Stimulated activated CD4-positive, alpha-beta T cell treated with anti-CD3 and anti-CD28 coated beads, Interleukin-4, amount 100 ng/mL, for 1 hour (primary cell): ENCODE results near the gene MYO3A.
"Not testable (repeated sequence)": the region's sequence is repeated elsewhere in the genome, so short reads cannot be mapped to it uniquely, and the experiment has no call there.

Experiments used
- DNase-seq: peaks from one replicate; pipeline ENCODE4 v3.0.0-alpha.2; 2020

MYO3A gene

DNA sequence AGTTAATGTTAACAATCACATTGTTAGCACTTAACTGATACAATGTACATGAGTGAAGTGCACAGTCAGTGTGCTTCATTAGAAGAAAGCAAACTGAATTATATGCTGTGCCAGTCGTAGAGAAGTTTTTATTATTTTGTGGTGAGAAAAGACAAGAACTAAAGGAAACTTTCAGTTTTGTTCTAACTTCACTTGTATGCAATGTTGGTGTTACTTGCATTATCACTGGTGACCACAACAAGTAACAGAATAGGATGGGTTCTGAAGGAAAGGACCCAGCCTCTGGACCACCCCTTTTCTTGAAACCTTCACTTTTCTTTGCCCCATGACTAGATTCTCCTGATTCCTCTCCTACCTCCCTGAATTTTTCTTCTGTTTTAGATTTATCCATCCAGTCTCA, 159.2 kb downstream of the MYO3A start:
- no peak for DNase-seq

DNA sequence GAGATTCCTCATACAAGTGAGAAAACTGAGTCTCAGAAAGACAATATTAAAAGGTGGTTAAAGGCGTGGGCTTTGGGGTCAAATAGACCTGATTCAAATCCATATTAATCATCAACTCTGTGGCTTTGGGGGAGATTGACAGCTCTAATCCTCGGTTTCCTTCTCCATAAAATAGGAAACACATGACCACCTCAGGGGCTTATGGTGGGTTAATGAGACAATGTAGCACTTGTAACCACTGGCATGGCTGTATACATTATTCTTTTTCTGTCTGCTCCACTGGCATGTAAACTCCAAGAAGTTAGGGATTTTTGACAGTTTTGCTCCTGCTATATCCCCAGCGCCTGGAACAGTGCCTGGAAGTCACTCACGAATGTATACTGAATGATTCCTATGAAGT, 161.8 kb downstream of the MYO3A start:
- no peak for DNase-seq

DNA sequence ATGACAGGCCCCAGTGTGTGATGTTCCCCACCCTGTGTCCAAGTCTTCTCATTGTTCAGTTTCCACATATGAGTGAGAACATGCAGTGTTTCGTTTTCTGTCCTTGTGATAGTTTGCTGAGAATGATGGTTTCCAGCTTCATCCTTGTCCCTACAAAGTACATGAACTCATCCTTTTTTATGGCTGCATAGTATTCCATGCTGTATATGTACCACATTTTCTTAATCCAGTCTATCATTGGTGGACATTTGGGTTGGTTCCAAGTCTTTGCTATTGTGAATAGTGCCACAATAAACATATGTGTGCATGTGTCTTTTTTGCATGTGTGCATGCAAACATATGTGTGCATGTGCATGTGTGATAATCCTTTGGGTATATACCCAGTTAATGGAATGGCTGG, 163.5 kb downstream of the MYO3A start:
- DNase-seq, result not testable (repeated sequence)

DNA sequence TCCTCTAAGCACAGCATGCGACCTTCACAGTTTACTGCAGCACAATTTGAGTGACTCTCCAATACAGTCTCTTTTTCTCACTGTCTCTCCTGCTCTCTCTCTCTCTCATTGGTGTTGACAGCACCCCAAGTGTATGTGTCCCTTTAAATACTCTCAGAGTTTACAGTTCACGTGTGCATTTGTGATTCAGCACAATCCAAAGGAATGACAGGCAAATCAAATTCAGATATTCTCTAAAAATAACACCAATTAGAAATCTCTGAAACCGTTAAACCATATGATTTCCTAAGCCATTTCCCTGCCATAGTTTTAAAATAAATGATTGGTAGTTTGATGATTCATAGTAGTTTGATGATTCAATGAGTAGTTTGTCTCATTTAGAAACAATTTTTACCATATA, 178.5 kb downstream of the MYO3A start:
- no peak for DNase-seq

DNA sequence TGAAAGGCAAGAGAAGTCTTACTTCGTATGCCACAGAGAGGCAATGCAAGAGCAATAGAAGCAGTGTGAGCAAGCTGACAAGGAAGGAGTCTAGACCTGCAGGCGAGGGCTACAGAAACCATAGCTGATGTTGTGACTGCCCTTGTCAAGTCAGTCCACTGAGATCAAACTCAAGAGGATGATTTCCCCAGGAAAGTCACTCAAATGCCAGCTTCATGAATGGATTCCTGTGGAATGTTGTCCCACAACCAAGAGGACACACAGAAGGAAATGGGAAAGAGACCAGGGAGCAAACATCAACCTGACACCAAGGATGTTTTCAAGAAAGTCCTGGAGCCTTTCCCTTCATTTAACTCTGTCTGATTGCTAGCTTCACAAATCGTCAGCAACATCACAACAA, 204.6 kb downstream of the MYO3A start:
- DNase-seq, result no peak

DNA sequence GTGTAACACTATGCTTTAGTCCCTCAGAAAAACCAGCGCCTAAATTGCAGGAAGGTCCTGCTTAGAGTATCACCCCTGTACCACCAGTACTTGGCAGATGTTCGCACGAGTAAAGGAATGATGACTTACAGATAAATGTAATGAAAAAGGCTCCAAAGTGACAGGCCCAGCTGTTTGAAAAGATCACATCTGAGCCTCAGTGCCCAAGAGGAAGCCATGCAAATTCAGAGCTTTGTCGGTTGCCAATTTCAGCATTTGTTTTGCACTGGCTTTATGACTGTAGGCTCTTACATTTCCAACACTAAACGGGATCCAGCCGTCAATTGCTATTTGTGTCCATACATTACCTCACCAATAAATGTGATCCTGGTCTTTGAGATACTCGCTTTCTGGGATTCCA, 222.0 kb downstream of the MYO3A start:
- no peak for DNase-seq

DNA sequence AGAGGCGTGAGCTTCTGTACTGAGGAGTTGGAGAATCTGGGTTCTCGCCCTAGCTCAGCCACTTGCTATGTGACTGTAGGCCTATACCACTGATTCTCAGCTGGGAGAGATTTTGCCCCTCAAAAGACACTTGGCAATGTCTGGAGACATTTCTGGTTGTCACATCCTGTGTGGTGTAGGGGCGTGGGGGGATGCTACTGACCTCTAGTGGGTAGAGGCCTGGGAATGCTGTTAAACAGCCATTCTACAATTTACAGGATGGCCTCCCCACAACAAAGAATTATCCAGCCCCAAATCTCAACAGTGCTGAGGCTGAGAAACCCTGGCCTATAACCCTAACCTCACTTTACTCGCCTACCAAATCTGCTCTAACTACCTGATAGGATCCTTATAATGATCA, 223.7 kb downstream of the MYO3A start:
- DNase-seq, result no peak

DNA sequence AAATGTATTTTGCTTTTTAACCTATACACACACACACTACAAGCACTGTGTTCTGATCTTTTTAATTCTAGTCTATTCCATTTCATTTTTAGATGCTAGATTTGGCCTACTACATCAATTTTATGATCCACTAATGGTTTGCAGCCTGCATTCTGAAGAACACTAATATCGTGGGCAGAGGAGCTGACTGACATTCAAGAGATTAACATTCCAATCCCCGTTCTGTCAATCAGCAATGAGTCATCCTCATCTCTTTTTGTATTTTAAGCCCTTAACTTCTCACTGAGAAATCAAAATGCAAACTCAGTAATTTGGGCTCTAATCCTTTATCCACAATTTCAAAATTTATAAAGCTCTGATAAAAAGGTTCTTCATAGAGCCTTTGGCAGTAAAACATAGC, 235.4 kb downstream of the MYO3A start:
- DNase-seq, result no peak

DNA sequence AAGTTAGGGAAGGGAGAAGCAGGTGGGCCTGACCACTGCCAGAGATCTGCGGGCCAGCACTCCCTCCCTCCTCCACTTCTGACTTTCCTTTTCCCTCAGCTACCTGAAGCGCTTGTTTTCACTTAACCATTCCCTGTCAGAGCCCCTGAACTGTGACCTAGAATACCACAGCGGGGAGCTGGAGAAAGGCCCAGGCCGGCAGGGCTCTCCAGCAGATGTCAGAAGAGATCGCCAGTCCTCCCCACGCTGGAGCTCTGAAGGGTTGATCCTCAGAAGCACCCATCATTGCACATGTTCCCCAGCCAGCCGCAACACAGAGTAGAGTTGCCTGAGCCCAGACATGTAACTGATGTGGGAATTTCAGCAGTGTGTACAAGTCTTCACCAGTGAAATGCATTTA, 238.1 kb downstream of the MYO3A start:
- DNase-seq, result no peak

DNA sequence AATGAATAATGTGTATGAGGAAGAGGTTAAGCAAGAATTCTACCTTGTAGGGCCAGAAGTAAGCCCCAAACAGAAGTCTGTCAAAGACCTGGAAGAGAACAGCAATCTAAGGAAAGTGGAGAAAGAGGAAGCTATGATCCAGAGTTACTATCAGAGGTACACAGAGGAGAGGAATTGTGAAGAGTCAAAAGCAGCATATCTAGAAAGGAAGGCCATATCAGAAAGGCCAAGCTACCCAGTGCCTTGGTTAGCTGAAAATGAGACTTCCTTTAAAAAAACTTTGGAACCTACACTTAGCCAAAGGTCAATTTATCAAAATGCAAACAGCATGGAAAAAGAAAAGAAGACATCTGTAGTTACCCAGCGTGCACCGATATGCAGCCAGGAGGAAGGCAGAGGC, 239.8 kb downstream of the MYO3A start:
- no peak for DNase-seq

DNA sequence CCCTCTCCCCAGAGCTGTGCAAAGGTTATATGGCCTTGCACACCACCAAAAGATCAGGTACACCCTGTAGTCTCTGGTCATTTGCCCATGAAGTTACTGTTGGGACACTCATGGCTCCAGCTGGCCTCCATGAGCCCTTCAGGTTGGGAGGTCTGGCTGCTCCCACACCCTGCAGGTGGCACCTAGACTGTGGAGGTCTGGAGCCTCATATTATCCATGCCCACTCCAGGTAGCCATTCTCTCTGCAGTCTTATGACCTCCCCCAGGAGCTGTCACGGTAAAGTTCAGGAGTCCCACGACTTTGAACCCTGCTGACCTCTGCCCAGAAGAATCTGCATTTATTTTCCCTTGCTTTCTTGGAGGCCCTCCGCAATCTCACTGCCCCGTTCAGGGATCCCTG, 243.3 kb downstream of the MYO3A start:
- DNase-seq, result no peak

DNA sequence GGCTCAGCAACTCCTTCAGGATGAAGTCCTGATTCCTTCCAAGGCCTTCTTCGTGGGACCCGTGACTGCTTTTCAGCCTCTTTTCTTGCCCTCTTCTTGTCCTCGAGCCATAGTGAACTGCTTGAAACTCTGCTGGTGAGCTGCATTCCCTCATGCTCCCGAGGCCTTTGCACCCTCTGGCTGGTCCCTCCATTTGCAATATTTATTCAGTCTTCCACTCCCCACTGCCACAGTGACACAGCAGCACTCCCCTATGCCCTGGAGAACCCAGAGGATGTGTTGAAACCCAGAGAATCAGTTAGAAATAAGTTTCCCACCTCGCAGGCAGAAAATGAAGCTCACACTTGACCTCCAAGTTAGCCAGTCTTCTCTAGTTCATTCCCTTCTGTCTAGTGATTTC, 260.2 kb downstream of the MYO3A start:
- DNase-seq, result no peak

DNA sequence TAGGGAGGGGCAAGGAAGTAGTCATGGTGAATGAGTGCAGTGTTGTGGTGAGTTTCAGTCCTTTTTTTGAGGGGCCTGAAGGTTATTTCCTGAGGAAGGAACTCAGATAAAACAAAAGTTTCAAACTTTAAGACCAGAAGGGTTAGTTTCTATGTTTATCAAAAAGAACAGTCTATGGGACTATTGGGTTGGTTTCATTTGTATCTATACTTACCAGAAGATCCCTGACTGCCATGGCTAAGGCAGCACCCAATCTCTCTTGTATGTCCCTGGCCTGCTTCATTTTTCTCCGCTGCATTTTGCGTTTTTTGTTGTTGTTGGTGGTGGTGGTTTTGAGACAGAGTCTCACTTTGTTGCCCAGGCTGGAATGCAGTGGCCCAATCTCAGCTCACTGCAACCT, 263.2 kb downstream of the MYO3A start:
- no peak for DNase-seq

DNA sequence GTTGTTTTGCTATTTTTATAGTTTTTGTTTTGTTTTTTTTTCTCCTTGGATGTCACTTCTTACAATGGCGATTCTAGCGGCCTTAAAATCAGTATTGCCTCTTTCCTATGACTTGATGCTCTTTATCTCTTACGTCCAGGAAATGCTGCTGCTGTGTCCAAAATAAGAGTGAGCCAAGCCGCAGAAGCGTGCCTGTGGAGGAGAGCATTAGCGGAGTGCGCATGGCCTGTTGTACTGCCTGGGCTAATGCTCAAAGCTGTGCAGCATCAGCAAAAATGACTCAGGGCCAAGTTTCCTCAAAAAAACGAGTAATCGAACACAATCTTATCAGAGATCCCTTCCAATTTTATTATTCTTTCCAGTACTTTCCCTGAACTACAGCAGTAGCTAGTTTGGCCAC, 264.1 kb downstream of the MYO3A start:
- DNase-seq, result no peak

DNA sequence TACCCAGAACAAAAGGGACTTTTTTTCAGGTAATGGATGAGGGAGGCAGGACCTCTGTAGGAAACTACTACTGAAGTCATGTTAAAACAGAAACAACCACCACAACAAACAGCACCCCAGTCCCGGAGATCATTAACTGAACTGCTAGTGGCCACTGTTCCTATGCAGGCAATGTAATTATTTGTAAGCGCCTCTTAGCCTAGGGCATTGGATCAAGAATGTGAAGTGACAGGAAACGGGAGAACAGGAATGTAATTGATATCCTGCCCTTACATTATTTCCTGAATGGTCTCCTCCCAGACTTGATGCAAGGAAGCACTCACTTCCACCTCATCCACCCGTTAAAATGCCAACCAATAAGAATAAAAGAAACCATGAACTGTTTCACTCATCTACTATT, 265.8 kb downstream of the MYO3A start:
- DNase-seq, result no peak

DNA sequence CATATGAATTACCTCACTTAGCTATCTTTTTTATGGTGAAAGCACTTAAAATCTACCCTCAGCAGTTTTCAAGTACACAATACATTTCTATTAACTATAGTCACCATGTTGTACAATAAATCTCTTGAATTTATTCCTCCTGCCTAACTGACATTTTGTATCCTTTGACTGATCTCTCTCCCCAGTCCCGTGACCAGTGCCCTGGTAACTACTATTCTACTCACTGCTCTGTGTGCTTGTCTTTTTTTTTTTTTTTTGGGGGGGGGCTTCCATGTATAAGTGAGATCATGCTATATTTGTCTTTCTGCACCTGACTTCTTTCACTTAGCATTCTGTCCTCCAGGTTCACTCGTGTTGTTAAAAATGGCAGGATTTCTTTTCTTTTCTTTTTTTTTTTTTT, 271.2 kb downstream of the MYO3A start:
- DNase-seq, result no peak

DNA sequence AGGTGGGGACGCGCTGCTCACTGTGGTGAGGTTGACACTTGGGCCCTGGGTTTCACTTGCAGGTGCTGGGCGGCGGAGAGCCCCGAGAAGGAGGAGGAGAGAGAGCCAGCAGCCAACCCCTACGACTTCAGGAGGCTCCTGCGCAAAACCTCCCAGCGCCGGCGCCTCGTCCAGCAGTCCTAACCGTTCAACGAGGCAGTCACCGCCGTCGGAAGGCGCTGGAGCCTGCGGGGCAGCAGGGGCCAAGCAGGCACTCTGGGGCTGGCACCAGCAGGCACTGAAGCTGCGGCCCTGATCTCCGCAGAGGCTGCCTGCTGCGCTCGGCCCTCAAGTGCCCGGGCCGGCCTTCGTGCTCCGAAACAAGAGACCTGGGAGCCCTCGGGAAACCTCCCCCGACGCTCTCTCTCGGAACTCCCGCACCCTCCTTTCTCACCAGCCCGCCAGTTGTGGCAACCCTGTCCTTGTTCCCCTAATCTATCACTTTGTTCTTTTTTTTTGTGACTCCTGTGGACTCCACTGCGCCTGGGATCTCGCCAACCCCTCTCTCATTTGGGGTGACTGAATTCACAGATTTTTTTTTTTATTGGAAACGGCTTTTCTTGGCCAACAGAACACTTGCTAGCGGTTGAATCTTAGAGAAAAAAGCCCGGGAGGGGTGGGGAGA, 277.9 kb downstream of the MYO3A start:
- DNase-seq, result no peak

DNA sequence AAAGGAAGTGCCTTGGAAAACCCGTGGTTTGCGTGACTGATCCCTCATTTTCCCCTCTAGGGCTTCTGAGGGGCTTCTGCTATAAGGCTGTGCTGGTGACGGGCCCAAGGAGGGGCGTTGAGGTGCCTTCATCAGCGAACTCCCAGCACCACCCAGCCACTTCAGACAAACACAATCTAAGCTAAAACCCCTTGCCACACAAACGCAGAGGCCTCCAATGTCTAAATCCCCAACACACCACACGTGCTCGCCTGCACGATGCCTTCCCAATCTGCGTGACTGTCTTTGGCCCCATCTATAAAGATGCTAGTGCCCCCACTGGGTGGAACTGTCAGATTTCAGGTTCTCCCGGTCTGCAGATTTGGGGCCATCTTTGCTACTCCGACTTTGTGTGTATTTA, 278.5 kb downstream of the MYO3A start:
- DNase-seq, result no peak

DNA sequence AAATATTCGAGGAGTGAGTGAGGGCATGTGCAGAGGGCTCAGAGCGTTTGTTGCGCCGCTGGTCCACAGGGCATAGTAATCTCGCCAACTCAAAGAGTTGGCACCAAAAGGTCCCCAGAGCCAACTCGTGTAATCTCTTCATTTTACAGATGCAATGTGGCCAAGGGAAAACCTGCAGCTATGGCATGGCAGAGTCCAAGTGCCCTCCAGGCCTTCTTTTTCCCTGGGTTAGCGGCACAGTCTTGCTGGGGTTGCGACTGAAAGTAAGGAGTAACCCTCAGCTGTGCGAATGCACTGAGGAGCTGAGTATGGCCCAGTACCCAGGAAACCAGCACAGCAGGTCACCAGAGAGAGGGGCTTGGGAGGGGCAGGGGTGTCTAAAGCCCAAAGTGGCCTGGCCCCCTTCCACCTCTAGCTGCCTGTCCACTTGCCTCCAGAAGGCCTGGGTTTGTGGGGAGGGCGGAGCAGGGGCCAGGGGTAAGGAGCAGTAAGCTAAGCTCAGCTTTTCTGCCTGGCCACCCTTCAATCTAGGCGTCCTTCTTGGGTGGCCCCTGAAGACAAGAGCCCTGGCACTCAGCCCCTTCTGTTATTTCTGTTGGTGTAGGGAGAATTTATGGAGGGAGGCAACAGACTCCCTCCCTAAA, 279.2 kb downstream of the MYO3A start:
- no peak for DNase-seq

DNA sequence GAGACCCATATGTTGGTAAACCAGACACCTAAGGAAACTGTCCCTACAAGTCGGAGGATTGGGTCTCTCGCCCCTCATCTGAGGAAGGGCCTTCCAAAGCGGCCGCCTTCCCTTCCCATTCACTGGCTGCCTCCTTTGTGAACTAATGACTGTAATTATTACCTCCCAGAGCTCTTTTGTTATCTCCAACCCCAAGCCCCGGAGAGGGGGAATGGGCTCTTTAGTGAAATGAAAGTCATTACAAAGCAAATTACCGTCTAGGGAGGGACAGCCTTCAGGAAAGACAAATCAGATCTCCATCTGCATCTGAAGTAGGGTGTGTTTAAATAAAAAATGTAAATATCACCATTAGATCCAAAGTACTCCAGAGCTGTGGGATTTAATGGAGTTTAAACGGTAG, 280.0 kb downstream of the MYO3A start:
- no peak for DNase-seq

DNA sequence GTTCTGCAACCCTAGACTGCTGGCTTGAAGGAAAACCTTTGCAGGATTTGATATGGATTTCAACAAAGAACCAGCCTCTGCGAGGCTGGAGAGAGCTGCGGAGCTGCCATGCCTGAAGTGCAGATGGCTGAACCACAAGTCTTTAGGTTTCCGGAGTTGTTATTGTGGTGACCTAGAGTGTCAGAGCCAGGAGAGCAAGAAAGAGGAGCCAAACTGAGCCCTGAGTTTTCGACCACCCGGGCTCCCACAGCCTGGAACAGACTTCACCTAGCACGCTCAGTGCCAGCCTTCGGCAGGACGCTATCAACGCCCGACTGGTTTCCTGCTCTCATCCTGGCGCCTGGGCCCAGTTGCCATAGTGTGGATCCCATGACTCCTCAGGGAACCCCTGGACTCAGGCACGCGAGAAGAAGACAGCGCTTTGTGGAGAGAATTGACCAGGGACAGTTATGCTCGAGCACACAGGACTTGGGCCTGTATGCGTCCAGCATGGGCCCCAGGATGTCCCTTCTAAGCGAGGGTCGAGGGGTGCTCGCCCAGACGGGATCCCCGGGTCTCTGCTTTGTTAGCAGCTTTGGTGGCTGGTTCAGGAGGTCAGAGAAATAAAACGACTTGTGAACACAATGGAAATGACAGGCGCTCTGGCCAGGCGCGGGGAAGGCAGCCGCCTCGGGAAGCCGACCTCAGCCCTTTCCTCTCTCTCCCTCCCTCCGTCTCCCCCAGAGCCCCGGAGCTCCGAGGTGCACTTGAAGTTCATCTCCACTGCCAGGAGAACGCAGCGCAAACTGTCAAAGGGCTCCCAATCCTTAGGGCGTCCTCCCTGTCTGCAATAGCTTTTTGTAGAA, 280.7 kb downstream of the MYO3A start:
- DNase-seq, result no peak

DNA sequence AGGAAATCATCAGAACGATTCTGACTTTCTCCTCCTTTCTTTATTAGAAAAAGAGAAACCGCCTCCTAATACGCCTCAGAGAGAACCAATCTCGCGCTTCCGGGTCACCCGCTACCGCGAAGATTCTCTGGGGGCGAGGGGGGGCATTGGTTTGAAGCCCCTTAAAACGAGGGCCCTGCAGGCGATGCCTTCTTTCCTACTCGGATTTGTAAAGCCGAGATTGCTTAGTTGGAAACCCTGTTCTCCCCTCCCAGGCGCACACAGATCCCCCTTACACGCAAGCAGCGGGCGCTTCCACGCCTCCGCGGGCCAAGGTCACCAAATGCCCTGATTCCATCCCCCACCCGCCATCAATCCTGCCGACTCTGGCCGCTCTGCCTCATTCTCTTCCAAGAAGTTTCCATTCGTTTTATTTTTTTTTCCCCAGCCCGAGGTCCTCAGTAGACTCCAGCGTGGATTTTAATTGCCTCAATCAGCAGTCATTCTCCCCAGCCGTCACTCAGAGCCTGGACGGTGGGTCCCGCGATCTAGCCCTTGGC, 281.4 kb downstream of the MYO3A start:
- DNase-seq, result no peak

DNA sequence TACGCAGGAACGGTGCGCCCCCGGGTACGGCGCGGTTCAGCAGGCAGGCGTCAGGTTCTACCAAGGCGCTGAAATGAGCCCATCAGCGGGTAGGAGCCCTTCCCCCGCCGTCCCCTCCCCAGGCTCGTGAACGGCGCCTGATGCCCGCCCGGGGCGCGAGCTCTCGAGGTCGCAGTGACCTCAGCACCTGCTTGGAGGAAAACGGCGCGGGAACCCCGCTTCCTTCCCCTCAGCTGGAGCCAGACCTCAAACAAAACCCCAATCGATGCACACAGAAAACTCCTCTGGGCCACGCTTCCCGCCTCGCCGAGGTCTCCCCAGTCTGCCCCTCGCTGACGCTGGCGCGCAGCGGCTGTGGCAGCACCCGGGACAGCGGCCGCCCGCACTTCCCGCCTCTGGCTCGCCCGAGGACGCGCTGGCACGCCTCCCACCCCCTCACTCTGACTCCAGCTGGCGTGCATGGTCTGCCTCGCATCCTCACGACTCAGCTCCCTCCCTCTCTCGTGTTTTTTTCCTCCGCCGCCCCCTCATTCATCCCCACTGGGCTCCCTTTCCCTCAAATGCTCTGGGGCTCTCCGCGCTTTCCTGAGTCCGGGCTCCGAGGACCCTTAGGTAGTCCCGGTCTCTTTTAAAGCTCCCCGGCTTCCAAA, 282.0 kb downstream of the MYO3A start:
- DNase-seq, result peak; percentile 26
